Measurements from ENCODE around the gene TBC1D28.
"Not testable (repeated sequence)": the region's sequence is repeated elsewhere in the genome, so short reads cannot be mapped to it uniquely, and the experiment has no call there.

The TBC1D28 gene

GRCh38 chr17:18593138-18593537 is 51.1 kb downstream of the TBC1D28 start:
- DNase-seq, result not testable (repeated sequence)
